Measurements from ENCODE around the gene DNAJC3.
"Not testable (repeated sequence)": the region's sequence is repeated elsewhere in the genome, so short reads cannot be mapped to it uniquely, and the experiment has no call there.

DNAJC3 gene

GRCh38 chr13:95671597-95671996, 5.3 kb upstream of the DNAJC3 start:
- no peak for DNase-seq (ENCODE audit: low spot score)

- DNase-seq (ENCODE audit: low spot score), result no peak
Observed at GRCh38 chr13:95676105-95676761, 706 bp upstream of the DNAJC3 start.

- no peak for DNase-seq (ENCODE audit: low spot score)
Observed at GRCh38 chr13:95677564-95678266, 776 bp downstream of the DNAJC3 start.

- DNase-seq (ENCODE audit: low spot score), result no peak
Observed at GRCh38 chr13:95678967-95679366, 2.0 kb downstream of the DNAJC3 start.

GRCh38 chr13:95679722-95680121, 2.8 kb downstream of the DNAJC3 start:
- DNase-seq (ENCODE audit: low spot score), result no peak

- no peak for DNase-seq (ENCODE audit: low spot score)
Observed at GRCh38 chr13:95684418-95684817, 7.5 kb downstream of the DNAJC3 start.

- not testable (repeated sequence) for DNase-seq (ENCODE audit: low spot score)
Observed at GRCh38 chr13:95684960-95685359, 8.0 kb downstream of the DNAJC3 start.

- DNase-seq (ENCODE audit: low spot score), result no peak
Observed at GRCh38 chr13:95689582-95689926, 12.6 kb downstream of the DNAJC3 start.

- not testable (repeated sequence) for DNase-seq (ENCODE audit: low spot score)
Observed at GRCh38 chr13:95690986-95691385, 14.0 kb downstream of the DNAJC3 start.

- no peak for DNase-seq (ENCODE audit: low spot score)
Observed at GRCh38 chr13:95697052-95697680, 20.2 kb downstream of the DNAJC3 start.

GRCh38 chr13:95698047-95698749, 21.3 kb downstream of the DNAJC3 start:
- no peak for DNase-seq (ENCODE audit: low spot score)

- no peak for DNase-seq (ENCODE audit: low spot score)
Observed at GRCh38 chr13:95703576-95703975, 26.6 kb downstream of the DNAJC3 start.

- DNase-seq (ENCODE audit: low spot score), result peak; percentile 13
Observed at GRCh38 chr13:95704510-95704909, 27.6 kb downstream of the DNAJC3 start.

- no peak for DNase-seq (ENCODE audit: low spot score)
Observed at GRCh38 chr13:95706356-95706755, 29.4 kb downstream of the DNAJC3 start.

- DNase-seq (ENCODE audit: low spot score), result no peak
Observed at GRCh38 chr13:95707035-95707434, 30.1 kb downstream of the DNAJC3 start.

- no peak for DNase-seq (ENCODE audit: low spot score)
Observed at GRCh38 chr13:95707442-95708390, 30.8 kb downstream of the DNAJC3 start.

- no peak for DNase-seq (ENCODE audit: low spot score)
Observed at GRCh38 chr13:95708391-95708774, 31.4 kb downstream of the DNAJC3 start.

- DNase-seq (ENCODE audit: low spot score), result no peak
Observed at GRCh38 chr13:95708811-95709500, 32.0 kb downstream of the DNAJC3 start.

- no peak for DNase-seq (ENCODE audit: low spot score)
Observed at GRCh38 chr13:95710313-95710712, 33.4 kb downstream of the DNAJC3 start.

- not testable (repeated sequence) for DNase-seq (ENCODE audit: low spot score)
Observed at GRCh38 chr13:95712846-95713245, 35.9 kb downstream of the DNAJC3 start.

GRCh38 chr13:95713651-95714050, 36.7 kb downstream of the DNAJC3 start:
- DNase-seq (ENCODE audit: low spot score), result no peak
